Left lung (tissue), 14 donors: ENCODE data around the gene TSKS. TPM values are rescaled to one million over a fixed set of nuclear protein-coding genes. Genes with fewer than 3 reads are reported as not detected.

Experiments
- ATAC-seq: fragments of 200-7000 bp; cut with Tn5 transposase; one replicate; pipeline ENCODE4 v1.9.1; 2020; ENCODE audit warnings: moderate library complexity
- DNase-seq, 4 donors: peaks; one replicate each; pipeline ENCODE4 v3.0.0-alpha.2; 2013 to 2020
- H3K27ac ChIP-seq, 2 donors: fragments of 200-600 bp; sonication (generic) in 1 of 2; one replicate each; pipeline versions ENCODE4 v1.5.0 to v1.8.0; 2020 to 2021
- H3K27me3 ChIP-seq, 2 donors: fragments of 200-600 bp; sonication (generic) in 1 of 2; one replicate each; pipeline versions ENCODE4 v1.5.0 to v1.8.0; 2020 to 2021
- H3K36me3 ChIP-seq, 2 donors: fragments of 200-600 bp; sonication (generic) in 1 of 2; one replicate each; pipeline versions ENCODE4 v1.5.0 to v1.8.0; 2020 to 2021
- H3K4me1 ChIP-seq, 2 donors: fragments of 200-600 bp; one replicate each; pipeline ENCODE4 v1.8.0; 2021
- H3K4me3 ChIP-seq, 2 donors: fragments of 200-600 bp; sonication (generic) in 1 of 2; one replicate each; pipeline versions ENCODE4 v1.5.0 to v1.8.0; 2020 to 2021; ENCODE audit warnings: mild to moderate bottlenecking in 1 of 2
- H3K9me3 ChIP-seq, 2 donors: fragments of 200-600 bp; sonication (generic) in 1 of 2; one replicate each; pipeline versions ENCODE4 v1.5.0 to v1.8.0; 2020 to 2021
- CTCF ChIP-seq, 2 donors: fragments of 200-600 bp; sonication (generic) in 1 of 2; IDR thresholded peaks; one replicate each; pipeline versions ENCODE4 v1.5.0 to v1.8.0; 2021; ENCODE audit warnings: antibody characterized with exemption in 2 of 2
- intact Hi-C, 2 donors: fragments of 100-400 bp; cut with DNase I; formaldehyde crosslinking; loops; one replicate each; pipeline versions ENCODE4 v1.11.2 to v1.14.2; 2022
- long read RNA-seq, 12 donors: library from polyadenylated mRNA in 2 of 12; unstranded in 2 of 12; transcript quantifications; one replicate each; pipeline ENCODE4 v2.0.0 and lab custom pipeline, GENCODE V29; 2019 to 2026
- polyA plus RNA-seq, 6 donors: library from polyadenylated mRNA; unstranded; fragments of 120-200 nt; gene quantifications; one replicate each; pipeline ENCODE4 v1.2.1, GENCODE V29; 2013; ENCODE audit not compliant: insufficient read length in 6 of 6
- total RNA-seq, 2 donors: library from RNA; stranded (reverse); fragmentation: NEBNext Ultra II Directional; extraction: Animal tissue kit (Norgen Biotek cat#: 25700); gene quantifications; one replicate each; pipeline ENCODE4 v1.2.1, GENCODE V29; 2021
- donor health status: DM: no; HTN: yes; CAD: no.
- donor health status: DM: no; HTN: no; CAD: no.

The TSKS gene
- total RNA-seq, result under 1 TPM in 1 of 2 donors, not detected in 1; 0.39 TPM
- polyA plus RNA-seq, result under 1 TPM; 0.17 to 0.45 (median 0.21) TPM
- long read RNA-seq, donor 1, result 0 reads
- long read RNA-seq, donor 2, result 0 reads
- long read RNA-seq, donor 3, partial matches to known transcripts, result 0 of 1 reads
- long read RNA-seq, donor 3, other reads (novel, unspliced or antisense), result 0 of 1 reads
- long read RNA-seq, donor 4, partial matches to known transcripts, result 0 of 1 reads
- long read RNA-seq, donor 4, other reads (novel, unspliced or antisense), result 1 of 1 reads
- long read RNA-seq, donor 5, partial matches to known transcripts, result 347 of 362 reads
- long read RNA-seq, donor 5, other reads (novel, unspliced or antisense), result 15 of 362 reads
- long read RNA-seq, donor 6, result 0 reads
- long read RNA-seq, donor 7, partial matches to known transcripts, result 96 of 190 reads
- long read RNA-seq, donor 7, other reads (novel, unspliced or antisense), result 94 of 190 reads
- long read RNA-seq, donor 8, partial matches to known transcripts, result 86 of 86 reads
- long read RNA-seq, donor 8, other reads (novel, unspliced or antisense), result 0 of 86 reads
- long read RNA-seq, donor 9, result 0 reads
- long read RNA-seq, donor 10, result 0 reads
- long read RNA-seq, donor 11, result 0 reads
- long read RNA-seq, donor 12, result 0 reads

GRCh38 chr19:49763230-49763629 is at the start of gene TSKS:
TSS of gene TSKS (minus strand) at chr19:49763306. CDS start at chr19:49763247, 59 bp downstream.
- TF ChIP-seq CTCF (IDR thresholded peaks at IDR 0.05), result no peak
- Histone ChIP-seq H3K36me3 (no peaks in the 10 kb centered on the region), H3K27me3 (no peaks in the 10 kb centered on the region), H3K27ac (peak within 1 kb of the TSS in 1 of 2 donors; percentile 24), H3K4me3 (no peak within 1 kb of the TSS), H3K4me1 (peaks cover 3 to 19% of the 10 kb centered on the region in 2 donors), H3K9me3 (no peaks in the 10 kb centered on the region)
- DNase-seq (no peak), ATAC-seq (no peak)
- intact Hi-C loops, result no loop called here

GRCh38 chr19:49812452-49812996 is 49.4 kb upstream of the TSKS start:
- intact Hi-C loops, result no loop called here
- peaks cover 7 to 26% of the 10 kb centered on the region in 2 donors for H3K4me1 ChIP-seq
- no peaks in the 10 kb centered on the region for H3K36me3 ChIP-seq
- H3K27ac ChIP-seq, result peak overlapping the region; percentile 91 to 95
- H3K4me3 ChIP-seq, result peak overlapping the region; percentile 54 to 65
- H3K27me3 ChIP-seq, result no peaks in the 10 kb centered on the region
- TF ChIP-seq CTCF (IDR thresholded peaks at IDR 0.05), result no peak
- H3K9me3 ChIP-seq, result no peaks in the 10 kb centered on the region
- ATAC-seq, result no peak
- DNase-seq, result no peak

GRCh38 chr19:49811328-49811727 is 48.2 kb upstream of the TSKS start:
- H3K4me1 ChIP-seq, result peaks cover 7 to 30% of the 10 kb centered on the region in 2 donors
- H3K9me3 ChIP-seq, result no peaks in the 10 kb centered on the region
- no peak overlapping the region for H3K4me3 ChIP-seq
- H3K27me3 ChIP-seq, result no peaks in the 10 kb centered on the region
- ATAC-seq (no peak), DNase-seq (no peak)
- no peak for TF ChIP-seq CTCF (IDR thresholded peaks at IDR 0.05)
- H3K27ac ChIP-seq, result no peak overlapping the region
- peaks cover 0 to 1% of the 10 kb centered on the region in 2 donors for H3K36me3 ChIP-seq
- intact Hi-C loops, result no loop called here

GRCh38 chr19:49809941-49810389 is 46.9 kb upstream of the TSKS start:
- ATAC-seq (no peak), DNase-seq (no peak)
- H3K9me3 ChIP-seq, result no peaks in the 10 kb centered on the region
- TF ChIP-seq CTCF (IDR thresholded peaks at IDR 0.05), result no peak
- peaks cover 7 to 30% of the 10 kb centered on the region in 2 donors for H3K4me1 ChIP-seq
- H3K27me3 ChIP-seq, result no peaks in the 10 kb centered on the region
- intact Hi-C loops, result no loop called here
- peak overlapping the region in 1 of 2 donors; percentile 76 for H3K4me3 ChIP-seq
- peaks cover 0 to 15% of the 10 kb centered on the region in 2 donors for H3K36me3 ChIP-seq
- peak overlapping the region; percentile 79 to 83 for H3K27ac ChIP-seq
